Natural killer cell (primary cell): ENCODE results near the gene LY9. TPM values are rescaled to one million over a fixed set of nuclear protein-coding genes. Genes with fewer than 3 reads are reported as not detected.

Experiments
- ATAC-seq, 3 donors: fragments of 150-1000 bp in 2 of 3; fragments of 200-7000 bp in 1 of 3; cut with Tn5 transposase; 1 replicate in 1 of 3; 2 replicates in 2 of 3; pipeline ENCODE4 v1.10.0; 2021; ENCODE audit warnings: mild to moderate bottlenecking in 2 of 3, moderate library complexity in 2 of 3
- DNase-seq, 2 donors: peaks; one replicate each; pipeline versions ENCODE4 v3.0.0 to v3.0.0-alpha.2; 2013 to 2021; ENCODE audit warnings: mixed read lengths in 1 of 2
- H3K27ac ChIP-seq: one replicate; pipeline ENCODE4 v1.5.1; 2013; ENCODE audit warnings: mild to moderate bottlenecking, low read length
- H3K27me3 ChIP-seq: one replicate; pipeline ENCODE4 v1.6.1; 2013; ENCODE audit warnings: low read length; ENCODE audit not compliant: control insufficient read depth, insufficient read depth
- H3K36me3 ChIP-seq: one replicate; pipeline ENCODE4 v1.6.1; 2013; ENCODE audit warnings: low read length; ENCODE audit not compliant: control insufficient read depth, insufficient read depth
- H3K4me1 ChIP-seq: one replicate; pipeline ENCODE4 v1.6.1; 2013; ENCODE audit warnings: low read length; ENCODE audit not compliant: control insufficient read depth, insufficient read depth
- H3K4me3 ChIP-seq: one replicate; pipeline ENCODE4 v1.5.1; 2013; ENCODE audit warnings: low read length
- H3K9me3 ChIP-seq: one replicate; pipeline ENCODE4 v1.6.1; 2013; ENCODE audit warnings: low read length; ENCODE audit not compliant: control insufficient read depth, insufficient read depth
- H3K27ac Mint-ChIP-seq, 2 donors: one replicate each; pipeline ENCODE4 v1.8.0; 2022; ENCODE audit warnings: mild to moderate bottlenecking in 2 of 2, mixed read lengths in 2 of 2, moderate library complexity in 1 of 2
- H3K27me3 Mint-ChIP-seq, 2 donors: one replicate each; pipeline ENCODE4 v1.8.0; 2022; ENCODE audit warnings: low read depth in 2 of 2, mixed read lengths in 2 of 2
- H3K36me3 Mint-ChIP-seq: one replicate; pipeline ENCODE4 v1.8.0; 2022; ENCODE audit warnings: mixed read lengths
- H3K4me1 Mint-ChIP-seq, 2 donors: one replicate each; pipeline ENCODE4 v1.8.0; 2022; ENCODE audit warnings: mixed read lengths in 2 of 2
- H3K4me3 Mint-ChIP-seq: one replicate; pipeline ENCODE4 v1.8.0; 2022; ENCODE audit warnings: mild to moderate bottlenecking, moderate library complexity, mixed read lengths
- H3K9me3 Mint-ChIP-seq, 2 donors: one replicate each; pipeline ENCODE4 v1.8.0; 2022; ENCODE audit warnings: mixed read lengths in 2 of 2
- CTCF ChIP-seq: fragments of 200-600 bp; IDR thresholded peaks from one replicate; pipeline ENCODE4 v1.8.0; 2022; ENCODE audit warnings: antibody characterized with exemption
- WGBS: methylation state at CpG from one replicate; pipeline ENCODE4 v1.1.7; 2013; ENCODE audit warnings: missing lambda C conversion rate; ENCODE audit not compliant: insufficient coverage; 5-methylcytosine and 5-hydroxymethylcytosine counted together
- intact Hi-C: fragments of 100-400 bp; cut with micrococcal nuclease; formaldehyde crosslinking; loops from one replicate; pipeline ENCODE4 v1.14.2; 2022
- total RNA-seq, 4 donors: library from RNA; stranded (reverse); fragments of 120-200 nt in 1 of 4; gene quantifications; one replicate each; pipeline versions ENCODE4 v1.2.3 to v1.2.4, GENCODE V29; 2013 to 2022

LY9 gene
- total RNA-seq, 3 donors from 2014 or later (not counting 1 experiment from before 2014, with no cell fraction given): 30.3 to 47.1 (median 34.4) TPM

- Histone ChIP-seq H3K36me3 (peaks cover 18% of the 10 kb centered on the region), H3K9me3 (no peaks in the 10 kb centered on the region), H3K4me3 (no peak overlapping the region), H3K27ac (no peak overlapping the region), H3K27me3 (no peaks in the 10 kb centered on the region), H3K4me1 (peaks cover 73% of the 10 kb centered on the region)
- Mint-ChIP-seq H3K4me3 (no peak overlapping the region), H3K27me3 (no peaks in the 10 kb centered on the region), H3K27ac (no peak overlapping the region), H3K4me1 (peaks cover 92 to 93% of the 10 kb centered on the region in 2 donors), H3K36me3 (peaks cover 11% of the 10 kb centered on the region), H3K9me3 (peaks cover 0 to 3% of the 10 kb centered on the region in 2 donors)
- WGBS: 96% methylated on average over 12 of the region's 12 CpGs
- no peak for TF ChIP-seq CTCF
- intact Hi-C loops: no loop called here
- ATAC-seq (no peak), DNase-seq (no peak)
Measured at GRCh38 chr1:160846281-160846680, 50.3 kb downstream of the LY9 start.

GRCh38 chr1:160850541-160850940, 54.6 kb downstream of the LY9 start:
- peaks cover 21% of the 10 kb centered on the region for H3K36me3 Mint-ChIP-seq
- Histone ChIP-seq H3K27me3 (no peaks in the 10 kb centered on the region), H3K4me1 (peaks cover 63% of the 10 kb centered on the region), H3K4me3 (no peak overlapping the region), H3K27ac (peak overlapping the region; percentile 48), H3K9me3 (no peaks in the 10 kb centered on the region), H3K36me3 (peaks cover 24% of the 10 kb centered on the region)
- H3K4me3 Mint-ChIP-seq: peak overlapping the region; percentile 68
- TF ChIP-seq CTCF: no peak
- H3K27ac Mint-ChIP-seq: no peak overlapping the region
- H3K4me1 Mint-ChIP-seq: peaks cover 57 to 70% of the 10 kb centered on the region in 2 donors
- intact Hi-C loops: loop anchor here (1.0 kb wide), 1 partner anchor 12 kb away; the partner anchor contains the start of gene CD244
- ATAC-seq (peak; percentile 52 to 80 (median 66)), DNase-seq (peak; percentile 47 to 61)
- H3K27me3 Mint-ChIP-seq: no peaks in the 10 kb centered on the region
- peaks cover 0 to 3% of the 10 kb centered on the region in 2 donors for H3K9me3 Mint-ChIP-seq
- WGBS: 49% methylated on average over 4 of the region's 5 CpGs

- no peaks in the 10 kb centered on the region for H3K9me3 ChIP-seq
- no peak overlapping the region for H3K4me3 ChIP-seq
- TF ChIP-seq CTCF: no peak
- H3K27ac ChIP-seq: peak overlapping the region; percentile 48
- H3K27ac Mint-ChIP-seq: no peak overlapping the region
- H3K27me3 Mint-ChIP-seq: no peaks in the 10 kb centered on the region
- peaks cover 65% of the 10 kb centered on the region for H3K4me1 ChIP-seq
- ATAC-seq: no peak
- peaks cover 24% of the 10 kb centered on the region for H3K36me3 ChIP-seq
- H3K36me3 Mint-ChIP-seq: peaks cover 21% of the 10 kb centered on the region
- H3K4me3 Mint-ChIP-seq: peak overlapping the region; percentile 68
- 98% methylated on average over 6 of the region's 8 CpGs for WGBS
- peaks cover 0 to 3% of the 10 kb centered on the region in 2 donors for H3K9me3 Mint-ChIP-seq
- intact Hi-C loops: loop anchor here (1.0 kb wide), 1 partner anchor 11 kb away; the partner anchor contains the start of gene CD244
- H3K4me1 Mint-ChIP-seq: peaks cover 52 to 65% of the 10 kb centered on the region in 2 donors
- no peak for DNase-seq
- no peaks in the 10 kb centered on the region for H3K27me3 ChIP-seq
Measured at GRCh38 chr1:160850993-160851392, 55.0 kb downstream of the LY9 start.

GRCh38 chr1:160853014-160853413, 57.0 kb downstream of the LY9 start:
- Mint-ChIP-seq H3K27ac (no peak overlapping the region), H3K36me3 (peaks cover 14% of the 10 kb centered on the region), H3K4me3 (peak overlapping the region; percentile 76), H3K9me3 (no peaks in the 10 kb centered on the region), H3K27me3 (no peaks in the 10 kb centered on the region), H3K4me1 (peaks cover 36 to 48% of the 10 kb centered on the region in 2 donors)
- peaks cover 30% of the 10 kb centered on the region for H3K36me3 ChIP-seq
- intact Hi-C loops: no loop called here
- H3K4me1 ChIP-seq: peaks cover 71% of the 10 kb centered on the region
- no peaks in the 10 kb centered on the region for H3K9me3 ChIP-seq
- ATAC-seq (no peak), DNase-seq (no peak)
- no peak overlapping the region for H3K4me3 ChIP-seq
- H3K27me3 ChIP-seq: no peaks in the 10 kb centered on the region
- TF ChIP-seq CTCF: no peak
- H3K27ac ChIP-seq: peak overlapping the region; percentile 26
- no CpG with 5 or more reads among the region's 3 CpGs for WGBS
